H9 (cell line): ENCODE measurements around the gene INPP5A. TPM values are rescaled to one million over a fixed set of nuclear protein-coding genes. Genes with fewer than 3 reads are reported as not detected.
A peak's percentile ranks its signal among the peaks of the same experiment; 100 is the strongest.
"Not testable (repeated sequence)": the region's sequence is repeated elsewhere in the genome, so short reads cannot be mapped to it uniquely, and the experiment has no call there.

Experiments used
- DNase-seq: peaks from one replicate; pipeline ENCODE4 v3.0.0-alpha.2; 2017
- H2AFZ ChIP-seq: one replicate; pipeline ENCODE4 v1.6.1; 2013; ENCODE audit warnings: mild to moderate bottlenecking, low read length, control low read depth, moderate library complexity
- H2AK5ac ChIP-seq: 2 replicates; pipeline ENCODE4 v1.6.1; 2013; ENCODE audit warnings: low read length, control low read depth, mixed read lengths; ENCODE audit not compliant: insufficient read length
- H2BK120ac ChIP-seq: one replicate; pipeline ENCODE4 v1.6.1; 2013; ENCODE audit warnings: low read depth, mild to moderate bottlenecking, low read length, control low read depth, inconsistent platforms; ENCODE audit not compliant: poor library complexity, severe bottlenecking
- H2BK12ac ChIP-seq: 2 replicates; pipeline ENCODE4 v1.6.1; 2013; ENCODE audit warnings: low read length, control low read depth, mixed read lengths, low read depth; ENCODE audit not compliant: insufficient read length
- H2BK15ac ChIP-seq: 2 replicates; pipeline ENCODE4 v1.6.1; 2013; ENCODE audit warnings: low read depth, low read length, control low read depth
- H2BK20ac ChIP-seq: one replicate; pipeline ENCODE4 v1.6.1; 2013; ENCODE audit warnings: low read depth, mild to moderate bottlenecking, low read length, control low read depth, inconsistent platforms; ENCODE audit not compliant: poor library complexity, severe bottlenecking
- H2BK5ac ChIP-seq: 2 replicates; pipeline ENCODE4 v1.6.1; 2013; ENCODE audit warnings: low read length, control low read depth, mixed read lengths; ENCODE audit not compliant: insufficient read length
- H3K14ac ChIP-seq: 2 replicates; pipeline ENCODE4 v1.6.1; 2013; ENCODE audit warnings: low read length, control low read depth; ENCODE audit not compliant: insufficient read depth
- H3K18ac ChIP-seq: 2 replicates; pipeline ENCODE4 v1.6.1; 2013; ENCODE audit warnings: low read depth, mild to moderate bottlenecking, mixed read lengths, low read length, control low read depth; ENCODE audit not compliant: insufficient read length
- H3K23ac ChIP-seq: 2 replicates; pipeline ENCODE4 v1.6.1; 2013; ENCODE audit warnings: low read length, control low read depth, mixed read lengths, low read depth; ENCODE audit not compliant: insufficient read length
- H3K23me2 ChIP-seq: 2 replicates; pipeline ENCODE4 v1.6.1; 2013; ENCODE audit warnings: low read depth, mild to moderate bottlenecking, mixed read lengths, low read length, control low read depth; ENCODE audit not compliant: insufficient read length, poor library complexity, severe bottlenecking
- H3K27ac ChIP-seq: 2 replicates; pipeline ENCODE4 v1.5.1; 2013; ENCODE audit warnings: low read length, control low read depth, mixed read lengths, low read depth; ENCODE audit not compliant: insufficient read length
- H3K27me3 ChIP-seq: 2 replicates; pipeline ENCODE4 v1.6.1; 2013; ENCODE audit warnings: low read length, control low read depth, inconsistent platforms; ENCODE audit not compliant: insufficient read depth
- H3K4ac ChIP-seq: 2 replicates; pipeline ENCODE4 v1.6.1; 2013; ENCODE audit warnings: low read depth, mild to moderate bottlenecking, control low read depth, inconsistent platforms, low read length, moderate library complexity
- H3K4me1 ChIP-seq: 2 replicates; pipeline ENCODE4 v1.6.1; 2013; ENCODE audit warnings: low read length, control low read depth, inconsistent platforms; ENCODE audit not compliant: insufficient read depth
- H3K4me2 ChIP-seq: 2 replicates; pipeline ENCODE4 v1.6.1; 2013; ENCODE audit warnings: low read length, control low read depth, mixed read lengths; ENCODE audit not compliant: insufficient read length, insufficient read depth
- H3K56ac ChIP-seq: 2 replicates; pipeline ENCODE4 v1.6.1; 2013; ENCODE audit warnings: low read depth, mild to moderate bottlenecking, mixed read lengths, low read length, control low read depth; ENCODE audit not compliant: insufficient read length
- H3K79me1 ChIP-seq: 2 replicates; pipeline ENCODE4 v1.6.1; 2013; ENCODE audit warnings: low read depth, mild to moderate bottlenecking, moderate library complexity, low read length, control low read depth, inconsistent platforms; ENCODE audit not compliant: insufficient read depth, poor library complexity, severe bottlenecking
- H3K79me2 ChIP-seq: 2 replicates; pipeline ENCODE4 v1.6.1; 2013; ENCODE audit warnings: low read length, control low read depth, inconsistent platforms; ENCODE audit not compliant: insufficient read depth
- H3K9ac ChIP-seq: 2 replicates; pipeline ENCODE4 v1.6.1; 2013; ENCODE audit warnings: low read length, control low read depth, mixed read lengths; ENCODE audit not compliant: insufficient read length; ENCODE audit errors: extremely low read depth
- H3K9me3 ChIP-seq: one replicate; pipeline ENCODE4 v1.6.1; 2013; ENCODE audit warnings: low read depth, low read length, inconsistent platforms; ENCODE audit not compliant: control insufficient read depth
- H3T11ph ChIP-seq: one replicate; pipeline ENCODE4 v1.6.1; 2013; ENCODE audit warnings: mild to moderate bottlenecking, low read length, control low read depth, inconsistent platforms
- H4K20me1 ChIP-seq: one replicate; pipeline ENCODE4 v1.6.1; 2013; ENCODE audit not compliant: control insufficient read depth, insufficient read length, insufficient read depth
- H4K5ac ChIP-seq: 2 replicates; pipeline ENCODE4 v1.6.1; 2013; ENCODE audit warnings: low read depth, mild to moderate bottlenecking, mixed read lengths, low read length, control low read depth; ENCODE audit not compliant: insufficient read length
- H4K8ac ChIP-seq: replicated peaks from 2 replicates; pipeline ENCODE4 v1.6.1; 2013; ENCODE audit warnings: low read length, control low read depth, mixed read lengths, low read depth; ENCODE audit not compliant: insufficient read length
- H4K91ac ChIP-seq: 2 replicates; pipeline ENCODE4 v1.6.1; 2013; ENCODE audit warnings: low read depth, mild to moderate bottlenecking, moderate library complexity, mixed read lengths, low read length, control low read depth; ENCODE audit not compliant: insufficient read length
- H3K27ac Mint-ChIP-seq, 3 experiments: 2 replicates in 2 of 3; 3 replicates in 1 of 3; pipeline ENCODE4 v1.8.0; 2020 to 2021; ENCODE audit warnings: mixed read lengths in 3 of 3, mild to moderate bottlenecking in 1 of 3, moderate library complexity in 1 of 3
- H3K27me3 Mint-ChIP-seq: 2 replicates; pipeline ENCODE4 v1.8.0; 2021; ENCODE audit warnings: low read depth, mild to moderate bottlenecking, moderate library complexity, mixed read lengths
- H3K36me3 Mint-ChIP-seq, 3 experiments: 2 replicates in 2 of 3; 3 replicates in 1 of 3; pipeline ENCODE4 v1.8.0; 2020 to 2021; ENCODE audit warnings: low read depth in 3 of 3, mixed read lengths in 3 of 3; ENCODE audit not compliant: insufficient read depth in 1 of 3
- H3K4me1 Mint-ChIP-seq, 2 experiments: 2 replicates each; pipeline ENCODE4 v1.8.0; 2020; ENCODE audit warnings: mixed read lengths in 2 of 2
- H3K4me3 Mint-ChIP-seq, 2 experiments: 2 replicates in 1 of 2; 3 replicates in 1 of 2; pipeline ENCODE4 v1.8.0; 2020 to 2021; ENCODE audit warnings: mild to moderate bottlenecking in 2 of 2, mixed read lengths in 2 of 2, moderate library complexity in 1 of 2
- H3K9me3 Mint-ChIP-seq, 2 experiments: 2 replicates in 1 of 2; 3 replicates in 1 of 2; pipeline ENCODE4 v1.8.0; 2020; ENCODE audit warnings: mild to moderate bottlenecking in 2 of 2, mixed read lengths in 2 of 2, moderate library complexity in 1 of 2
- CTCF ChIP-seq: fragments of 200-600 bp; sonication (generic); conservative IDR thresholded peaks from 3 replicates; pipeline ENCODE4 v1.8.0; 2021; ENCODE audit warnings: antibody characterized with exemption, mild to moderate bottlenecking
- WGBS: extraction: QIAGEN DNeasy Blood & Tissue Kit; methylation state at CpG from one replicate; pipeline ENCODE4 v1.1.7; 2013; ENCODE audit warnings: missing lambda C conversion rate, low lambda C conversion rate, mixed read lengths; ENCODE audit not compliant: insufficient read length; ENCODE audit errors: extremely low coverage; 5-methylcytosine and 5-hydroxymethylcytosine counted together
- total RNA-seq: library from RNA; stranded (reverse); gene quantifications from 2 replicates; pipeline ENCODE4 v1.2.1, GENCODE V29; 2021

Gene INPP5A
- total RNA-seq, 1 experiment from 2014 or later, result 17.7 TPM

- Histone ChIP-seq H2BK20ac (no peak overlapping the region), H3K27me3 (no peaks in the 10 kb centered on the region), H3K4me1 (no peaks in the 10 kb centered on the region), H3K4me2 (no peak overlapping the region), H3T11ph (no peak overlapping the region), H3K79me2 (no peaks in the 10 kb centered on the region), H4K5ac (no peak overlapping the region), H4K91ac (no peak overlapping the region), H2BK15ac (no peak overlapping the region), H2BK120ac (no peak overlapping the region), H3K56ac (no peak overlapping the region), H3K23ac (no peak overlapping the region), H3K14ac (no peak overlapping the region), H2AFZ (no peak overlapping the region), H3K4ac (no peak overlapping the region), H3K27ac (no peak overlapping the region), H3K9ac (no peak overlapping the region), H3K79me1 (no peaks in the 10 kb centered on the region), H4K8ac (no peak overlapping the region), H3K18ac (no peak overlapping the region), H3K23me2 (peaks cover 2% of the 10 kb centered on the region), H2BK12ac (no peak overlapping the region), H3K9me3 (peaks cover 13% of the 10 kb centered on the region), H2AK5ac (no peak overlapping the region), H4K20me1 (no peaks in the 10 kb centered on the region), H2BK5ac (no peak overlapping the region)
- no peak for TF ChIP-seq CTCF
- Mint-ChIP-seq H3K36me3 (peaks cover 2 to 4% (median 3%) of the 10 kb centered on the region in 3 experiments; a peak in 3 of 7 replicates), H3K27me3 (peaks cover 10% of the 10 kb centered on the region), H3K4me1 (no peaks in the 10 kb centered on the region), H3K4me3 (peak overlapping the region in 1 of 2 experiments; percentile 31; a peak in 1 of 5 replicates), H3K27ac (no peak overlapping the region), H3K9me3 (peaks cover 3 to 7% of the 10 kb centered on the region in 2 experiments)
- DNase-seq, result peak; percentile 17
- no CpG with 5 or more reads among the region's 13 CpGs for WGBS
Observed at GRCh38 chr10:132820056-132820455, 282.5 kb downstream of the INPP5A start.

GRCh38 chr10:132825783-132826523 is 288.4 kb downstream of the INPP5A start:
- H3K79me2 ChIP-seq, H3K27me3 ChIP-seq, H3K14ac ChIP-seq, H2BK15ac ChIP-seq, H3K4me1 Mint-ChIP-seq, H2BK20ac ChIP-seq, H3K27ac Mint-ChIP-seq, H3K36me3 Mint-ChIP-seq, H3K4me1 ChIP-seq, H2AFZ ChIP-seq, H2BK5ac ChIP-seq, H3K23ac ChIP-seq, H3T11ph ChIP-seq, H4K8ac ChIP-seq, H2BK12ac ChIP-seq, H4K5ac ChIP-seq, H3K4me2 ChIP-seq, H3K9ac ChIP-seq, H3K56ac ChIP-seq, H2BK120ac ChIP-seq, H2AK5ac ChIP-seq, H3K18ac ChIP-seq, H3K23me2 ChIP-seq, H3K79me1 ChIP-seq, H3K27ac ChIP-seq, H3K4ac ChIP-seq, H4K20me1 ChIP-seq, H4K91ac ChIP-seq: not testable (repeated sequence)
- Mint-ChIP-seq H3K9me3 (peaks cover 16 to 31% of the 10 kb centered on the region in 2 experiments), H3K4me3 (peak overlapping the region in 1 of 2 experiments; percentile 53; a peak in 2 of 5 replicates), H3K27me3 (peaks cover 16% of the 10 kb centered on the region)
- DNase-seq, result peak; percentile 27
- H3K9me3 ChIP-seq, result peaks cover 18% of the 10 kb centered on the region
- WGBS, result no CpG with 5 or more reads among the region's 34 CpGs
